Gastroesophageal sphincter (tissue), 3 donors: ENCODE data around the gene NUBP1.

Experiments
- EP300 ChIP-seq: sonication (generic); formaldehyde crosslinking; IDR thresholded peaks from one replicate; pipeline ENCODE4 v1.6.1; 2017; ENCODE audit warnings: antibody characterized with exemption, mild to moderate bottlenecking
- TF ChIP-seq, protein P1 (sequence below), 4 experiments: fragments of 200-600 bp in 2 of 4; fragments of 450-650 bp in 2 of 4; sonication (generic) in 1 of 4; IDR thresholded peaks; one replicate each; pipeline ENCODE4 v1.5.1; 2017 to 2019; ENCODE audit warnings: antibody characterized with exemption in 4 of 4, mild to moderate bottlenecking in 2 of 4, moderate library complexity in 2 of 4

DNA sequence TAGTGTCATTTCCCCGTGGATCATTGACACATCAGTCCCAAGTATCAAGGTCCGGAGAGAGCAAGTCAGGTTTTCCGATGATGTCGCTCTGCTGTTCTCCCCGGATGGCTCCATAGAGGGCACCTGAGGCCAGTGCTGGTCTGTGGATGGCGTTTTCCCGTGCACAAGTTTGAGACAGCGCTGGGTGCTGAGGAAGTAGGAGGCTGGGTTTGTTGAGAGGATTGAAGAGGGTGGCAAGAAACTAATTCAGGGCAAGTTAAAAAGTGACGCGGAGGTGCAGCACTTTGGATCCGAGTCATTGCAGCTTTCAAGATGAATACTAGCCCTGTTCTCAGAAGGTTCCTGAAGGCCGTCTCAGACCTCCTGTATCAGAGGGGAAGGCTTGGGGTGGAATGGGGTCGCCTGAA, 7.7 kb downstream of the NUBP1 start:
- TF ChIP-seq, protein P1, sequence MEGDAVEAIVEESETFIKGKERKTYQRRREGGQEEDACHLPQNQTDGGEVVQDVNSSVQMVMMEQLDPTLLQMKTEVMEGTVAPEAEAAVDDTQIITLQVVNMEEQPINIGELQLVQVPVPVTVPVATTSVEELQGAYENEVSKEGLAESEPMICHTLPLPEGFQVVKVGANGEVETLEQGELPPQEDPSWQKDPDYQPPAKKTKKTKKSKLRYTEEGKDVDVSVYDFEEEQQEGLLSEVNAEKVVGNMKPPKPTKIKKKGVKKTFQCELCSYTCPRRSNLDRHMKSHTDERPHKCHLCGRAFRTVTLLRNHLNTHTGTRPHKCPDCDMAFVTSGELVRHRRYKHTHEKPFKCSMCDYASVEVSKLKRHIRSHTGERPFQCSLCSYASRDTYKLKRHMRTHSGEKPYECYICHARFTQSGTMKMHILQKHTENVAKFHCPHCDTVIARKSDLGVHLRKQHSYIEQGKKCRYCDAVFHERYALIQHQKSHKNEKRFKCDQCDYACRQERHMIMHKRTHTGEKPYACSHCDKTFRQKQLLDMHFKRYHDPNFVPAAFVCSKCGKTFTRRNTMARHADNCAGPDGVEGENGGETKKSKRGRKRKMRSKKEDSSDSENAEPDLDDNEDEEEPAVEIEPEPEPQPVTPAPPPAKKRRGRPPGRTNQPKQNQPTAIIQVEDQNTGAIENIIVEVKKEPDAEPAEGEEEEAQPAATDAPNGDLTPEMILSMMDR (IDR thresholded peaks at IDR 0.05), result no peak
- TF ChIP-seq EP300, result no peak
